ENCODE results near the gene POLR2E. TPM values are rescaled to one million over a fixed set of nuclear protein-coding genes. Genes with fewer than 3 reads are reported as not detected.

POLR2E gene
- total and polyA plus RNA-seq, 9 donors: 69.6 to 149 (median 133) TPM

GRCh38 chr19:1076951-1077350, 18.2 kb downstream of the POLR2E start:
- no peaks in the 10 kb centered on the region for H3K36me3 ChIP-seq (ENCODE audit: control insufficient read depth, insufficient read depth, low read length)
- H3K27me3 ChIP-seq (ENCODE audit: control insufficient read depth, insufficient read depth, low read length): peaks cover 16% of the 10 kb centered on the region
- 62% methylated on average over 12 of the region's 16 CpGs for WGBS (ENCODE audit: insufficient coverage)
- peaks cover 14% of the 10 kb centered on the region for H3K4me1 ChIP-seq (ENCODE audit: control insufficient read depth, insufficient read depth, low read length)
- no peaks in the 10 kb centered on the region for H3K9me3 ChIP-seq (replicated peaks; ENCODE audit: control insufficient read depth, low read depth, low read length)
- DNase-seq: peak; percentile 65
- H3K27ac ChIP-seq (ENCODE audit: low read length): no peak overlapping the region
- no peak overlapping the region for H3K4me3 ChIP-seq (ENCODE audit: low read length)

- Histone ChIP-seq H3K9me3 (replicated peaks; ENCODE audit: control insufficient read depth, low read depth, low read length) (no peaks in the 10 kb centered on the region), H3K4me3 (ENCODE audit: low read length) (no peak overlapping the region), H3K36me3 (ENCODE audit: control insufficient read depth, insufficient read depth, low read length) (no peaks in the 10 kb centered on the region), H3K27ac (ENCODE audit: low read length) (no peak overlapping the region), H3K27me3 (ENCODE audit: control insufficient read depth, insufficient read depth, low read length) (peaks cover 23% of the 10 kb centered on the region), H3K4me1 (ENCODE audit: control insufficient read depth, insufficient read depth, low read length) (peaks cover 12% of the 10 kb centered on the region)
- DNase-seq: no peak
- 78% methylated on average over 3 of the region's 4 CpGs for WGBS (ENCODE audit: insufficient coverage)
Measured at GRCh38 chr19:1076046-1076386, 19.2 kb downstream of the POLR2E start.

GRCh38 chr19:1074544-1075283, 20.5 kb downstream of the POLR2E start:
- Histone ChIP-seq H3K4me1 (ENCODE audit: control insufficient read depth, insufficient read depth, low read length) (peaks cover 17% of the 10 kb centered on the region), H3K4me3 (ENCODE audit: low read length) (no peak overlapping the region), H3K27me3 (ENCODE audit: control insufficient read depth, insufficient read depth, low read length) (peaks cover 36% of the 10 kb centered on the region), H3K9me3 (replicated peaks; ENCODE audit: control insufficient read depth, low read depth, low read length) (no peaks in the 10 kb centered on the region), H3K36me3 (ENCODE audit: control insufficient read depth, insufficient read depth, low read length) (no peaks in the 10 kb centered on the region), H3K27ac (ENCODE audit: low read length) (no peak overlapping the region)
- 69% methylated on average over 39 of the region's 54 CpGs for WGBS (ENCODE audit: insufficient coverage)
- DNase-seq: peak; percentile 59

- no peak overlapping the region for H3K4me3 ChIP-seq (ENCODE audit: low read length)
- peaks cover 21% of the 10 kb centered on the region for H3K4me1 ChIP-seq (ENCODE audit: control insufficient read depth, insufficient read depth, low read length)
- no peaks in the 10 kb centered on the region for H3K9me3 ChIP-seq (replicated peaks; ENCODE audit: control insufficient read depth, low read depth, low read length)
- H3K36me3 ChIP-seq (ENCODE audit: control insufficient read depth, insufficient read depth, low read length): no peaks in the 10 kb centered on the region
- WGBS (ENCODE audit: insufficient coverage): 81% methylated on average over 21 of the region's 28 CpGs
- H3K27me3 ChIP-seq (ENCODE audit: control insufficient read depth, insufficient read depth, low read length): peaks cover 42% of the 10 kb centered on the region
- no peak for DNase-seq
- H3K27ac ChIP-seq (ENCODE audit: low read length): no peak overlapping the region
Measured at GRCh38 chr19:1073956-1074517, 21.1 kb downstream of the POLR2E start.

GRCh38 chr19:1073063-1073955, 21.9 kb downstream of the POLR2E start:
- Histone ChIP-seq H3K27me3 (ENCODE audit: control insufficient read depth, insufficient read depth, low read length) (peaks cover 50% of the 10 kb centered on the region), H3K9me3 (replicated peaks; ENCODE audit: control insufficient read depth, low read depth, low read length) (no peaks in the 10 kb centered on the region), H3K27ac (ENCODE audit: low read length) (no peak overlapping the region), H3K36me3 (ENCODE audit: control insufficient read depth, insufficient read depth, low read length) (no peaks in the 10 kb centered on the region), H3K4me3 (ENCODE audit: low read length) (no peak overlapping the region), H3K4me1 (ENCODE audit: control insufficient read depth, insufficient read depth, low read length) (peaks cover 21% of the 10 kb centered on the region)
- DNase-seq: no peak
- WGBS (ENCODE audit: insufficient coverage): 81% methylated on average over 23 of the region's 30 CpGs

GRCh38 chr19:1072371-1073015, 22.7 kb downstream of the POLR2E start:
- Histone ChIP-seq H3K27ac (ENCODE audit: low read length) (no peak overlapping the region), H3K4me1 (ENCODE audit: control insufficient read depth, insufficient read depth, low read length) (peaks cover 22% of the 10 kb centered on the region), H3K4me3 (ENCODE audit: low read length) (no peak overlapping the region), H3K9me3 (replicated peaks; ENCODE audit: control insufficient read depth, low read depth, low read length) (no peaks in the 10 kb centered on the region), H3K27me3 (ENCODE audit: control insufficient read depth, insufficient read depth, low read length) (peaks cover 58% of the 10 kb centered on the region), H3K36me3 (ENCODE audit: control insufficient read depth, insufficient read depth, low read length) (no peaks in the 10 kb centered on the region)
- DNase-seq: no peak
- WGBS (ENCODE audit: insufficient coverage): no CpG with 5 or more reads among the region's 11 CpGs

GRCh38 chr19:1070931-1071791, 24.0 kb downstream of the POLR2E start:
- no peak overlapping the region for H3K27ac ChIP-seq (ENCODE audit: low read length)
- WGBS (ENCODE audit: insufficient coverage): 7% methylated on average over 99 of the region's 99 CpGs
- peaks cover 71% of the 10 kb centered on the region for H3K27me3 ChIP-seq (ENCODE audit: control insufficient read depth, insufficient read depth, low read length)
- peaks cover 34% of the 10 kb centered on the region for H3K4me1 ChIP-seq (ENCODE audit: control insufficient read depth, insufficient read depth, low read length)
- DNase-seq: no peak
- H3K36me3 ChIP-seq (ENCODE audit: control insufficient read depth, insufficient read depth, low read length): no peaks in the 10 kb centered on the region
- H3K4me3 ChIP-seq (ENCODE audit: low read length): no peak overlapping the region
- H3K9me3 ChIP-seq (replicated peaks; ENCODE audit: control insufficient read depth, low read depth, low read length): no peaks in the 10 kb centered on the region

GRCh38 chr19:1070576-1070930, 24.6 kb downstream of the POLR2E start:
- Histone ChIP-seq H3K4me3 (ENCODE audit: low read length) (no peak overlapping the region), H3K27ac (ENCODE audit: low read length) (no peak overlapping the region), H3K36me3 (ENCODE audit: control insufficient read depth, insufficient read depth, low read length) (no peaks in the 10 kb centered on the region), H3K9me3 (replicated peaks; ENCODE audit: control insufficient read depth, low read depth, low read length) (no peaks in the 10 kb centered on the region), H3K4me1 (ENCODE audit: control insufficient read depth, insufficient read depth, low read length) (peaks cover 34% of the 10 kb centered on the region), H3K27me3 (ENCODE audit: control insufficient read depth, insufficient read depth, low read length) (peaks cover 76% of the 10 kb centered on the region)
- 19% methylated on average over 19 of the region's 21 CpGs for WGBS (ENCODE audit: insufficient coverage)
- DNase-seq: no peak

GRCh38 chr19:1069009-1069779, 26.0 kb downstream of the POLR2E start:
- Histone ChIP-seq H3K36me3 (ENCODE audit: control insufficient read depth, insufficient read depth, low read length) (no peaks in the 10 kb centered on the region), H3K27ac (ENCODE audit: low read length) (no peak overlapping the region), H3K4me3 (ENCODE audit: low read length) (no peak overlapping the region), H3K9me3 (replicated peaks; ENCODE audit: control insufficient read depth, low read depth, low read length) (no peaks in the 10 kb centered on the region), H3K4me1 (ENCODE audit: control insufficient read depth, insufficient read depth, low read length) (peaks cover 43% of the 10 kb centered on the region), H3K27me3 (ENCODE audit: control insufficient read depth, insufficient read depth, low read length) (peaks cover 89% of the 10 kb centered on the region)
- peak; percentile 72 for DNase-seq
- WGBS (ENCODE audit: insufficient coverage): 54% methylated on average over 15 of the region's 25 CpGs
